K562 (cell line): ENCODE data around the gene TYW1. TPM values are rescaled to one million over a fixed set of nuclear protein-coding genes. Genes with fewer than 3 reads are reported as not detected.
A peak's percentile ranks its signal among the peaks of the same experiment; 100 is the strongest.

Source experiments
- BRF1 ChIP-seq: IDR thresholded peaks from 3 replicates; pipeline ENCODE4 v1.6.1; 2011; ENCODE audit warnings: borderline replicate concordance, mild to moderate bottlenecking; ENCODE audit not compliant: insufficient read length; ENCODE audit errors: extremely low read depth
- CTBP1 ChIP-seq: fragments of 450-650 bp; IDR thresholded peaks from 2 replicates; pipeline ENCODE4 v1.6.1; 2016; ENCODE audit warnings: borderline replicate concordance
- DPF2 ChIP-seq: fragments of 450-650 bp; IDR thresholded peaks from 2 replicates; pipeline ENCODE4 v1.6.1; 2016
- ETV5 ChIP-seq: sonication (generic); formaldehyde crosslinking; IDR thresholded peaks from 2 replicates; pipeline ENCODE4 v1.4.0; 2020; ENCODE audit warnings: low read depth, mild to moderate bottlenecking, missing genetic modification reagents
- GABPB2 ChIP-seq: fragments of 250-450 bp; sonication (Bioruptor Pico); conservative IDR thresholded peaks from 2 replicates; pipeline ENCODE4 v1.5.1; 2021; ENCODE audit warnings: mild to moderate bottlenecking
- IFI16 ChIP-seq: fragments of 250-450 bp; sonication (Bioruptor Pico); IDR thresholded peaks from 2 replicates; pipeline ENCODE4 v2.1.2; 2022; ENCODE audit warnings: mild to moderate bottlenecking, inconsistent platforms
- MIER1 ChIP-seq: fragments of 450-650 bp; IDR thresholded peaks from 2 replicates; pipeline ENCODE4 v1.6.1; 2016; ENCODE audit warnings: antibody characterized with exemption, mild to moderate bottlenecking, low read depth
- MTA3 ChIP-seq: fragments of 450-650 bp; formaldehyde crosslinking; IDR thresholded peaks from 2 replicates; pipeline ENCODE4 v1.6.1; 2017; ENCODE audit warnings: mild to moderate bottlenecking, borderline replicate concordance
- PHB2 ChIP-seq: fragments of 450-650 bp; IDR thresholded peaks from 2 replicates; pipeline ENCODE4 v1.6.1; 2017; ENCODE audit warnings: low read depth
- POLR2G ChIP-seq: fragments of 200-400 bp; formaldehyde crosslinking; IDR thresholded peaks from 2 replicates; pipeline ENCODE4 v1.6.1; 2017; ENCODE audit warnings: low read depth, mild to moderate bottlenecking, antibody characterized with exemption, low read length, moderate library complexity
- RBM22 ChIP-seq: fragments of 200-400 bp; formaldehyde crosslinking; IDR thresholded peaks from 2 replicates; pipeline ENCODE4 v1.6.1; 2018; ENCODE audit warnings: low read length, low read depth; ENCODE audit not compliant: poor library complexity, severe bottlenecking
- RCOR1 ChIP-seq, 2 experiments: IDR thresholded peaks; 2 replicates each; pipeline ENCODE4 v1.6.1; 2012; ENCODE audit warnings: low read depth in 2 of 2, low read length in 2 of 2, borderline replicate concordance in 1 of 2, improper control_type of control experiment in 1 of 2
- SRSF7 ChIP-seq: fragments of 200-400 bp; formaldehyde crosslinking; optimal IDR thresholded peaks from 2 replicates; pipeline ENCODE3; 2017; ENCODE audit warnings: mild to moderate bottlenecking, low read depth, low read length
- TBL1XR1 ChIP-seq, 2 experiments: IDR thresholded peaks; 2 replicates each; pipeline ENCODE4 v1.6.1; 2012; ENCODE audit warnings: improper control_type of control experiment in 2 of 2, low read length in 2 of 2, mild to moderate bottlenecking in 1 of 2
- TRIM24 ChIP-seq, 2 experiments: fragments of 450-650 bp; IDR thresholded peaks; 2 replicates each; pipeline ENCODE4 v1.6.1; 2016
- ZEB2 ChIP-seq: fragments of 450-650 bp; IDR thresholded peaks from 2 replicates; pipeline ENCODE4 v1.6.1; 2016
- ZKSCAN8 ChIP-seq: fragments of 200-800 bp; sonication (Bioruptor generic); IDR thresholded peaks from 2 replicates; pipeline ENCODE4 v1.6.1; 2016; ENCODE audit warnings: missing genetic modification characterization, missing compliant biosample characterization
- ZNF239 ChIP-seq: fragments of 250-450 bp; sonication (Bioruptor Pico); IDR thresholded peaks from 2 replicates; pipeline ENCODE4 v1.4.0; 2020; ENCODE audit warnings: mild to moderate bottlenecking
- polyA plus RNA-seq, 8 experiments: library from polyadenylated mRNA; depleted of rRNA in 4 of 8; stranded (reverse) in 5 of 8; unstranded in 3 of 8; fragments of >200 nt; fragmentation: Nextera tagmentation in 2 of 8; fragmentation: Illumina TruSeq in 1 of 8; extraction: Ambion mirVana in 2 of 8; extraction: Trizol in 1 of 8; gene quantifications; 2 replicates each; pipeline versions ENCODE4 v1.2.1 to v1.2.3, GENCODE V29; 2011 to 2014; ENCODE audit warnings: inconsistent platforms in 1 of 8, missing spikeins in 1 of 8
- total RNA-seq, 7 experiments: library from RNA; depleted of rRNA in 6 of 7; stranded (reverse); fragments of >200 nt in 6 of 7; fragmentation: Illumina TruSeq in 2 of 7; extraction: Trizol in 2 of 7; gene quantifications; 2 replicates each; pipeline versions ENCODE4 v1.2.1 to v1.2.3, GENCODE V29; 2011 to 2021; ENCODE audit warnings: low replicate concordance in 1 of 7
- TF ChIP-seq, protein P1 (sequence below): fragments of 450-650 bp; formaldehyde crosslinking; IDR thresholded peaks from 2 replicates; pipeline ENCODE4 v1.4.0; 2022; ENCODE audit warnings: missing genetic modification characterization
- TF ChIP-seq, protein P2 (sequence below): fragments of 250-450 bp; sonication (Bioruptor Pico); IDR thresholded peaks from 2 replicates; pipeline ENCODE4 v1.5.0; 2021; ENCODE audit warnings: mild to moderate bottlenecking, borderline replicate concordance
- TF ChIP-seq, protein P3 (sequence below): sonication (generic); IDR thresholded peaks from 2 replicates; pipeline ENCODE4 v1.6.1; 2016
- TF ChIP-seq, protein P4 (sequence below): sonication (generic); formaldehyde crosslinking; IDR thresholded peaks from 2 replicates; pipeline ENCODE4 v1.8.0; 2022; ENCODE audit warnings: missing genetic modification reagents, mild to moderate bottlenecking, borderline replicate concordance
- TF ChIP-seq, protein P5 (sequence below): fragments of 450-650 bp; formaldehyde crosslinking; IDR thresholded peaks from 2 replicates; pipeline ENCODE4 v1.4.0; 2020; ENCODE audit warnings: mild to moderate bottlenecking, mixed read lengths

Gene TYW1
- total and polyA plus RNA-seq, 9 of the 15 experiments (the other 6 are each of a cell fraction or from before 2014, with no cell fraction given): 17.4 to 32.0 (median 26.2) TPM

DNA sequence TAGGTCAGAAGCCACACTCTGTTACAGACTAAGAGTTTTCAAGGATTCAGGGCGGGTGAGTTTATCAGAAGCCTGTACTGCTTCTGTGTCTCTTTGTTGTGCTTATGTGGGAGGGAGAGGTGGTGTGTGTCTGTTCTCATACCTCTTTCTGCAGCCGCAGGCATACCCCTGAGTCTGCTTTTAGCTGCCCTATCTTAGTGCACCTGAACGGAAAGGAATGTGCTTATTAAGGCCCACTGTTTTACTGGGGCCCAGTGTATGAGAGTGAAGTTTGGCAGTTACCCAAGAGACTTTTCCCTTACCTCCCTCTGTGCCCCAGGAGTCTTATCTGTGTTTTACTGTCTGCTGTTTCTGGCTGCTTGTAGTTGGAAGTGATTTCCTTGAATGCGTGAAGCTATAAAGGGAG lies 104.3 kb downstream of the TYW1 start (continued):
- TF ChIP-seq POLR2G (no peak), ZKSCAN8 (CRISPR knock-in tag) (no peak), MTA3 (no peak), CTBP1 (peak; percentile 38; the same call in 1 of the 2 replicates), BRF1 (no peak), MIER1 (no peak), RCOR1 (IDR thresholded peaks at IDR 0.05; ENCODE audit: borderline replicate concordance in 1 of 2, low read depth in 2 of 2, low read length in 2 of 2) (peak in 1 of 2 experiments; percentile 89; a peak in 2 of 4 replicates), IFI16 (no peak), PHB2 (no peak), ZEB2 (peak; percentile 70), GABPB2 (CRISPR knock-in tag) (no peak), RBM22 (no peak), ETV5 (CRISPR knock-in tag) (no peak), SRSF7 (no peak), DPF2 (peak; percentile 74), ZNF239 (no peak), TBL1XR1 (IDR thresholded peaks at IDR 0.05; ENCODE audit: low read length in 2 of 2) (no peak), TRIM24 (IDR thresholded peaks at IDR 0.05) (peak in 1 of 2 experiments; percentile 25; a peak in 1 of 4 replicates)
- TF ChIP-seq, protein P1, sequence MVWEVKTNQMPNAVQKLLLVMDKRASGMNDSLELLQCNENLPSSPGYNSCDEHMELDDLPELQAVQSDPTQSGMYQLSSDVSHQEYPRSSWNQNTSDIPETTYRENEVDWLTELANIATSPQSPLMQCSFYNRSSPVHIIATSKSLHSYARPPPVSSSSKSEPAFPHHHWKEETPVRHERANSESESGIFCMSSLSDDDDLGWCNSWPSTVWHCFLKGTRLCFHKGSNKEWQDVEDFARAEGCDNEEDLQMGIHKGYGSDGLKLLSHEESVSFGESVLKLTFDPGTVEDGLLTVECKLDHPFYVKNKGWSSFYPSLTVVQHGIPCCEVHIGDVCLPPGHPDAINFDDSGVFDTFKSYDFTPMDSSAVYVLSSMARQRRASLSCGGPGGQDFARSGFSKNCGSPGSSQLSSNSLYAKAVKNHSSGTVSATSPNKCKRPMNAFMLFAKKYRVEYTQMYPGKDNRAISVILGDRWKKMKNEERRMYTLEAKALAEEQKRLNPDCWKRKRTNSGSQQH (CRISPR knock-in tag): no peak
- TF ChIP-seq, protein P2, sequence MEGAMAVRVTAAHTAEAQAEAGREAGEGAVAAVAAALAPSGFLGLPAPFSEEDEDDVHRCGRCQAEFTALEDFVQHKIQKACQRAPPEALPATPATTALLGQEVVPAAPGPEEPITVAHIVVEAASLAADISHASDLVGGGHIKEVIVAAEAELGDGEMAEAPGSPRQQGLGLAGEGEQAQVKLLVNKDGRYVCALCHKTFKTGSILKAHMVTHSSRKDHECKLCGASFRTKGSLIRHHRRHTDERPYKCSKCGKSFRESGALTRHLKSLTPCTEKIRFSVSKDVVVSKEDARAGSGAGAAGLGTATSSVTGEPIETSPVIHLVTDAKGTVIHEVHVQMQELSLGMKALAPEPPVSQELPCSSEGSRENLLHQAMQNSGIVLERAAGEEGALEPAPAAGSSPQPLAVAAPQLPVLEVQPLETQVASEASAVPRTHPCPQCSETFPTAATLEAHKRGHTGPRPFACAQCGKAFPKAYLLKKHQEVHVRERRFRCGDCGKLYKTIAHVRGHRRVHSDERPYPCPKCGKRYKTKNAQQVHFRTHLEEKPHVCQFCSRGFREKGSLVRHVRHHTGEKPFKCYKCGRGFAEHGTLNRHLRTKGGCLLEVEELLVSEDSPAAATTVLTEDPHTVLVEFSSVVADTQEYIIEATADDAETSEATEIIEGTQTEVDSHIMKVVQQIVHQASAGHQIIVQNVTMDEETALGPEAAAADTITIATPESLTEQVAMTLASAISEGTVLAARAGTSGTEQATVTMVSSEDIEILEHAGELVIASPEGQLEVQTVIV: no peak
- TF ChIP-seq, protein P3, sequence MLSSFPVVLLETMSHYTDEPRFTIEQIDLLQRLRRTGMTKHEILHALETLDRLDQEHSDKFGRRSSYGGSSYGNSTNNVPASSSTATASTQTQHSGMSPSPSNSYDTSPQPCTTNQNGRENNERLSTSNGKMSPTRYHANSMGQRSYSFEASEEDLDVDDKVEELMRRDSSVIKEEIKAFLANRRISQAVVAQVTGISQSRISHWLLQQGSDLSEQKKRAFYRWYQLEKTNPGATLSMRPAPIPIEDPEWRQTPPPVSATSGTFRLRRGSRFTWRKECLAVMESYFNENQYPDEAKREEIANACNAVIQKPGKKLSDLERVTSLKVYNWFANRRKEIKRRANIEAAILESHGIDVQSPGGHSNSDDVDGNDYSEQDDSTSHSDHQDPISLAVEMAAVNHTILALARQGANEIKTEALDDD: peak; percentile 72
- TF ChIP-seq, protein P4, sequence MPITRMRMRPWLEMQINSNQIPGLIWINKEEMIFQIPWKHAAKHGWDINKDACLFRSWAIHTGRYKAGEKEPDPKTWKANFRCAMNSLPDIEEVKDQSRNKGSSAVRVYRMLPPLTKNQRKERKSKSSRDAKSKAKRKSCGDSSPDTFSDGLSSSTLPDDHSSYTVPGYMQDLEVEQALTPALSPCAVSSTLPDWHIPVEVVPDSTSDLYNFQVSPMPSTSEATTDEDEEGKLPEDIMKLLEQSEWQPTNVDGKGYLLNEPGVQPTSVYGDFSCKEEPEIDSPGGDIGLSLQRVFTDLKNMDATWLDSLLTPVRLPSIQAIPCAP (CRISPR knock-in tag): no peak
- TF ChIP-seq, protein P5, sequence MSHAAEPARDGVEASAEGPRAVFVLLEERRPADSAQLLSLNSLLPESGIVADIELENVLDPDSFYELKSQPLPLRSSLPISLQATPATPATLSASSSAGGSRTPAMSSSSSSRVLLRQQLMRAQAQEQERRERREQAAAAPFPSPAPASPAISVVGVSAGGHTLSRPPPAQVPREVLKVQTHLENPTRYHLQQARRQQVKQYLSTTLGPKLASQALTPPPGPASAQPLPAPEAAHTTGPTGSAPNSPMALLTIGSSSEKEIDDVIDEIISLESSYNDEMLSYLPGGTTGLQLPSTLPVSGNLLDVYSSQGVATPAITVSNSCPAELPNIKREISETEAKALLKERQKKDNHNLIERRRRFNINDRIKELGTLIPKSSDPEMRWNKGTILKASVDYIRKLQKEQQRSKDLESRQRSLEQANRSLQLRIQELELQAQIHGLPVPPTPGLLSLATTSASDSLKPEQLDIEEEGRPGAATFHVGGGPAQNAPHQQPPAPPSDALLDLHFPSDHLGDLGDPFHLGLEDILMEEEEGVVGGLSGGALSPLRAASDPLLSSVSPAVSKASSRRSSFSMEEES: no peak
